Endothelial cell of umbilical vein (primary cell): Measurements from ENCODE around the gene C15orf40. TPM values are rescaled to one million over a fixed set of nuclear protein-coding genes. Genes with fewer than 3 reads are reported as not detected.

ENCODE experiments used
- BruUV-seq: library from RNA; stranded (reverse); fragments of 400-500 nt; replicated peaks from 2 replicates; lab custom pipeline; 2021; lab: Mats Ljungman, UMichigan
- CTCF ChIA-PET: fragments of 300-600, 350-600 bp; sonication (Branson Sonifier 250); formaldehyde crosslinking; loops from one replicate; lab custom pipeline; 2021; ENCODE audit warnings: antibody characterized with exemption, inconsistent platforms; lab: Charles Lee
- POLR2A ChIA-PET: fragments of 300-600, 350-600 bp; sonication (Branson Sonifier 250); formaldehyde crosslinking; loops from one replicate; lab custom pipeline; 2021; ENCODE audit warnings: antibody characterized with exemption, inconsistent platforms; lab: Charles Lee
- DNase-seq: peaks from one replicate; pipeline ENCODE4 v3.0.0-alpha.2; 2011; ENCODE audit warnings: low read depth, low spot score
- FAIRE-seq: peaks from 2 replicates; lab custom pipeline; 2011; peaks lifted over from hg19 to GRCh38; lab: Jason Lieb, UNC
- H2AFZ ChIP-seq: 2 replicates; pipeline ENCODE4 v1.6.0; 2012; ENCODE audit warnings: low read depth, low read length, control low read depth, inconsistent platforms
- H3K27ac ChIP-seq: 2 replicates; pipeline ENCODE4 v1.5.1; 2011; ENCODE audit warnings: low read depth, mild to moderate bottlenecking, control low read depth, low read length, moderate library complexity; ENCODE audit not compliant: insufficient read depth
- H3K27me3 ChIP-seq, 2 experiments: 2 replicates each; pipeline versions ENCODE4 v1.6.0 to v1.6.1; 2011; ENCODE audit warnings: low read length in 2 of 2, mixed read lengths in 1 of 2; ENCODE audit not compliant: control insufficient read depth in 2 of 2, insufficient read depth in 2 of 2
- H3K36me3 ChIP-seq, 2 experiments: 2 replicates in 1 of 2; 3 replicates in 1 of 2; pipeline ENCODE4 v1.5.1; 2011; ENCODE audit warnings: low read length in 2 of 2, mild to moderate bottlenecking in 1 of 2, moderate library complexity in 1 of 2; ENCODE audit not compliant: control insufficient read depth in 2 of 2, insufficient read depth in 2 of 2; ENCODE audit errors: extremely low read depth in 1 of 2
- H3K4me1 ChIP-seq: 3 replicates; pipeline ENCODE4 v1.5.1; 2011; ENCODE audit warnings: mild to moderate bottlenecking, low read length; ENCODE audit not compliant: control insufficient read depth, insufficient read depth; ENCODE audit errors: extremely low read depth
- H3K4me2 ChIP-seq: 2 replicates; pipeline ENCODE4 v1.6.1; 2011; ENCODE audit warnings: low read length, control low read depth, mixed read lengths; ENCODE audit not compliant: insufficient read depth
- H3K4me3 ChIP-seq, 3 experiments: fragments of 200-600 bp in 1 of 3; sonication (generic), shearing (Covaris generic) in 1 of 3; replicated peaks in 1 of 3; 2 replicates each; pipeline ENCODE4 v1.5.1; 2011 to 2016; ENCODE audit warnings: control low read depth in 3 of 3, low read length in 3 of 3, mild to moderate bottlenecking in 2 of 3, inconsistent platforms in 1 of 3, low read depth in 1 of 3, moderate library complexity in 1 of 3; ENCODE audit not compliant: insufficient read depth in 1 of 3
- H3K79me2 ChIP-seq: 2 replicates; pipeline ENCODE4 v1.6.0; 2012; ENCODE audit warnings: low read length, inconsistent platforms; ENCODE audit not compliant: control insufficient read depth, insufficient read depth
- H3K9ac ChIP-seq: replicated peaks from 2 replicates; pipeline ENCODE3; 2011; ENCODE audit warnings: low read length, control low read depth; ENCODE audit not compliant: insufficient read depth; ENCODE audit errors: extremely low read depth
- H3K9me1 ChIP-seq: replicated peaks from 3 replicates; pipeline ENCODE4 v1.6.0; 2011; ENCODE audit warnings: mild to moderate bottlenecking, low read length; ENCODE audit not compliant: control insufficient read depth, insufficient read depth; ENCODE audit errors: extremely low read depth
- H3K9me3 ChIP-seq: replicated peaks from 2 replicates; pipeline ENCODE4 v1.5.1; 2012; ENCODE audit warnings: low read length, inconsistent platforms; ENCODE audit not compliant: control insufficient read depth, insufficient read depth
- H4K20me1 ChIP-seq: replicated peaks from 2 replicates; pipeline ENCODE3; 2011; ENCODE audit warnings: mild to moderate bottlenecking, low read length; ENCODE audit not compliant: control insufficient read depth, insufficient read depth; ENCODE audit errors: extremely low read depth
- EZH2 ChIP-seq: IDR thresholded peaks from 2 replicates; pipeline ENCODE4 v1.6.1; 2012; ENCODE audit warnings: borderline replicate concordance, low read depth, mild to moderate bottlenecking, moderate library complexity, low read length, inconsistent platforms; ENCODE audit not compliant: severe bottlenecking
- FOS ChIP-seq: IDR thresholded peaks from 2 replicates; pipeline ENCODE4 v1.6.1; 2011; ENCODE audit warnings: mild to moderate bottlenecking, low read length, moderate library complexity, borderline replicate concordance; ENCODE audit not compliant: insufficient read depth
- GATA2 ChIP-seq: IDR thresholded peaks from 2 replicates; pipeline ENCODE4 v1.7.0; 2011; ENCODE audit warnings: low read depth, mild to moderate bottlenecking, moderate library complexity, mixed read lengths, low read length; ENCODE audit not compliant: insufficient read length, insufficient read depth
- JUN ChIP-seq: IDR thresholded peaks from 2 replicates; pipeline ENCODE4 v1.6.1; 2011; ENCODE audit warnings: borderline replicate concordance, low read depth; ENCODE audit not compliant: insufficient read length, insufficient read depth
- MYC ChIP-seq: IDR thresholded peaks from one replicate; pipeline ENCODE4 v1.6.1; 2011; ENCODE audit warnings: mild to moderate bottlenecking, low read depth, low read length
- POLR2A ChIP-seq: IDR thresholded peaks from 2 replicates; pipeline ENCODE4 v1.6.1; 2012; ENCODE audit warnings: low read depth, mild to moderate bottlenecking, control low read depth, low read length
- POLR2AphosphoS5 ChIP-seq: IDR thresholded peaks from 2 replicates; pipeline ENCODE4 v1.6.1; 2012; ENCODE audit warnings: low read depth, mild to moderate bottlenecking, control low read depth, low read length, moderate library complexity; ENCODE audit not compliant: insufficient read depth
- dilution Hi-C: fragments of 300-500 bp; cut with MboI; formaldehyde crosslinking; loops from one replicate; pipeline ENCODE4 v1.15.0; 2019; ENCODE audit warnings: low sequenced_read_pairs; ENCODE audit not compliant: extremely low pct_ligation_motif_present
- intact Hi-C: fragments of 100-400 bp; cut with micrococcal nuclease; formaldehyde crosslinking; loops from one replicate; pipeline ENCODE4 v1.10.0; 2022
- polyA plus RNA-seq, 4 experiments: library from polyadenylated mRNA; depleted of rRNA in 3 of 4; stranded (reverse) in 3 of 4; unstranded in 1 of 4; fragments of >200 nt; gene quantifications; 2 replicates each; pipeline versions ENCODE4 v1.2.1 to v1.2.3, GENCODE V29; 2011 to 2012; ENCODE audit warnings: missing spikeins in 1 of 4
- total RNA-seq: library from RNA; stranded (reverse); gene quantifications from 2 replicates; pipeline ENCODE4 v1.2.3, GENCODE V29; 2021
- TF ChIP-seq, protein P1 (sequence below), 2 donors: IDR thresholded peaks; 1 replicate in 1 of 2; 2 replicates in 1 of 2; pipeline ENCODE4 v1.5.1; 2011; ENCODE audit warnings: low read length in 2 of 2, mild to moderate bottlenecking in 2 of 2, moderate library complexity in 2 of 2, control low read depth in 1 of 2, inconsistent platforms in 1 of 2, low read depth in 1 of 2; ENCODE audit not compliant: insufficient read depth in 1 of 2; ENCODE audit errors: extremely low read depth in 1 of 2
- TF ChIP-seq, protein P2 (sequence below): IDR thresholded peaks from 2 replicates; pipeline ENCODE4 v1.6.1; 2011; ENCODE audit not compliant: insufficient read depth, insufficient read length

The C15orf40 gene
- total and polyA plus RNA-seq, 2 donors (not counting 3 experiments of a cell fraction or from before 2014, with no cell fraction given) = 15.4 to 27.9 TPM

DNA sequence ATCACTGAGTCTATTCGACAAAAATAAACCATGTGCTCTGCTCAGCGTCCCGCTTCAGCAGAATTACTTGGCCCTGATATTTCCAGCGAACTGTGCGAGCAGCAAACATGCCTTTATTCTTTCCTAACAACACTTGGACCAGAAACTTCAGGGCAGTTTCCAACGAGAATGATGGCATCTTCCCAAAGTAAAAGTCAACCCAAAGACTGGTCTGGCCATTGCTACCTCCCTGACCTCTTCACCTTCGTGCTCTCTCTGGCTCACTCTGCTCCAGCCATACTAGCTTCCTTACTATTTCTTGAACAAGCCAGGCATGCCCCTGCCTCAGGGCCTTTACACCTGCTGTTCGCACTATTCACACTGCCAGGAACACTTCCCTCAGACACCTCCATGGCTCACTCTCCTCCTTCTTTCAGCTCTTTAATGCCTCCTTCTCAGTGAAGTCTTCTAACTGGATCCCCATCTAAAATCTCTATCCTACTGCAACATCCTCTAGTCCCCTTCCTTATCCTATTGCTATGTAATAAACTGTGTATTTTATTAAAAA lies 65.2 kb downstream of the C15orf40 start:
- CTCF ChIA-PET = interaction anchor here (0.6 to 1.6 kb wide), 2 partner anchors 15 to 18 kb away, joined by 3 read pairs; no protein-coding TSS in a partner anchor
- Histone ChIP-seq H2AFZ (no peak overlapping the region), H3K27me3 (peaks cover 9 to 12% of the 10 kb centered on the region in 2 experiments), H3K27ac (no peak overlapping the region), H3K4me1 (no peaks in the 10 kb centered on the region), H4K20me1 (no peaks in the 10 kb centered on the region), H3K9ac (no peak overlapping the region), H3K79me2 (no peaks in the 10 kb centered on the region), H3K4me2 (no peak overlapping the region), H3K9me3 (no peaks in the 10 kb centered on the region), H3K36me3 (no peaks in the 10 kb centered on the region), H3K9me1 (no peaks in the 10 kb centered on the region), H3K4me3 (no peak overlapping the region)
- TF ChIP-seq GATA2 (no peak), JUN (no peak), POLR2A (no peak), MYC (no peak), FOS (no peak), POLR2AphosphoS5 (no peak), EZH2 (no peak)
- TF ChIP-seq, protein P1, sequence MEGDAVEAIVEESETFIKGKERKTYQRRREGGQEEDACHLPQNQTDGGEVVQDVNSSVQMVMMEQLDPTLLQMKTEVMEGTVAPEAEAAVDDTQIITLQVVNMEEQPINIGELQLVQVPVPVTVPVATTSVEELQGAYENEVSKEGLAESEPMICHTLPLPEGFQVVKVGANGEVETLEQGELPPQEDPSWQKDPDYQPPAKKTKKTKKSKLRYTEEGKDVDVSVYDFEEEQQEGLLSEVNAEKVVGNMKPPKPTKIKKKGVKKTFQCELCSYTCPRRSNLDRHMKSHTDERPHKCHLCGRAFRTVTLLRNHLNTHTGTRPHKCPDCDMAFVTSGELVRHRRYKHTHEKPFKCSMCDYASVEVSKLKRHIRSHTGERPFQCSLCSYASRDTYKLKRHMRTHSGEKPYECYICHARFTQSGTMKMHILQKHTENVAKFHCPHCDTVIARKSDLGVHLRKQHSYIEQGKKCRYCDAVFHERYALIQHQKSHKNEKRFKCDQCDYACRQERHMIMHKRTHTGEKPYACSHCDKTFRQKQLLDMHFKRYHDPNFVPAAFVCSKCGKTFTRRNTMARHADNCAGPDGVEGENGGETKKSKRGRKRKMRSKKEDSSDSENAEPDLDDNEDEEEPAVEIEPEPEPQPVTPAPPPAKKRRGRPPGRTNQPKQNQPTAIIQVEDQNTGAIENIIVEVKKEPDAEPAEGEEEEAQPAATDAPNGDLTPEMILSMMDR (IDR thresholded peaks at IDR 0.05; ENCODE audit: extremely low read depth in 1 of 2, insufficient read depth in 1 of 2, low read depth in 1 of 2, low read length in 2 of 2) = no peak
- TF ChIP-seq, protein P2, sequence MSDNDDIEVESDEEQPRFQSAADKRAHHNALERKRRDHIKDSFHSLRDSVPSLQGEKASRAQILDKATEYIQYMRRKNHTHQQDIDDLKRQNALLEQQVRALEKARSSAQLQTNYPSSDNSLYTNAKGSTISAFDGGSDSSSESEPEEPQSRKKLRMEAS = no peak
- POLR2A ChIA-PET = no interaction called here
- BruUV-seq = no TSS peak
- dilution Hi-C loops (no loop called here), intact Hi-C loops (no loop called here)
- no peak for FAIRE-seq
- no peak for DNase-seq
